Astrocyte of the cerebellum (primary cell): ENCODE measurements around the gene RASAL1.

Experiments
- DNase-seq: peaks from one replicate; pipeline ENCODE4 v3.0.0-alpha.2; 2011; ENCODE audit warnings: low read depth
- H3K4me3 ChIP-seq: 2 replicates; pipeline ENCODE4 v1.5.1; 2011; ENCODE audit warnings: mild to moderate bottlenecking, low read depth, low read length, moderate library complexity
- in situ Hi-C: cut with HindIII; loops from 2 replicates; pipeline ENCODE4 v1.10.0; 2017; ENCODE audit warnings: low sequenced_read_pairs
- TF ChIP-seq, protein P1 (sequence below): IDR thresholded peaks from 2 replicates; pipeline ENCODE4 v1.5.1; 2012; ENCODE audit warnings: low read length, low read depth, moderate library complexity, mild to moderate bottlenecking; ENCODE audit errors: missing control alignments

RASAL1 gene

GRCh38 chr12:113179023-113179422 lies 43.5 kb upstream of the RASAL1 start:
- TF ChIP-seq, protein P1, sequence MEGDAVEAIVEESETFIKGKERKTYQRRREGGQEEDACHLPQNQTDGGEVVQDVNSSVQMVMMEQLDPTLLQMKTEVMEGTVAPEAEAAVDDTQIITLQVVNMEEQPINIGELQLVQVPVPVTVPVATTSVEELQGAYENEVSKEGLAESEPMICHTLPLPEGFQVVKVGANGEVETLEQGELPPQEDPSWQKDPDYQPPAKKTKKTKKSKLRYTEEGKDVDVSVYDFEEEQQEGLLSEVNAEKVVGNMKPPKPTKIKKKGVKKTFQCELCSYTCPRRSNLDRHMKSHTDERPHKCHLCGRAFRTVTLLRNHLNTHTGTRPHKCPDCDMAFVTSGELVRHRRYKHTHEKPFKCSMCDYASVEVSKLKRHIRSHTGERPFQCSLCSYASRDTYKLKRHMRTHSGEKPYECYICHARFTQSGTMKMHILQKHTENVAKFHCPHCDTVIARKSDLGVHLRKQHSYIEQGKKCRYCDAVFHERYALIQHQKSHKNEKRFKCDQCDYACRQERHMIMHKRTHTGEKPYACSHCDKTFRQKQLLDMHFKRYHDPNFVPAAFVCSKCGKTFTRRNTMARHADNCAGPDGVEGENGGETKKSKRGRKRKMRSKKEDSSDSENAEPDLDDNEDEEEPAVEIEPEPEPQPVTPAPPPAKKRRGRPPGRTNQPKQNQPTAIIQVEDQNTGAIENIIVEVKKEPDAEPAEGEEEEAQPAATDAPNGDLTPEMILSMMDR = no peak
- in situ Hi-C loops = no loop called here
- H3K4me3 ChIP-seq = no peak overlapping the region
- DNase-seq = no peak

GRCh38 chr12:113174461-113175384 lies 39.2 kb upstream of the RASAL1 start:
- no peak overlapping the region for H3K4me3 ChIP-seq
- in situ Hi-C loops = loop anchor here (25.0 kb wide), 1 partner anchor 112 kb away; the partner anchor contains the start of gene DTX1
- DNase-seq = no peak
- TF ChIP-seq, protein P1 = peak; percentile 98

GRCh38 chr12:113173081-113173698 lies 37.6 kb upstream of the RASAL1 start:
- no peak overlapping the region for H3K4me3 ChIP-seq
- no peak for DNase-seq
- TF ChIP-seq, protein P1 = no peak
- in situ Hi-C loops = loop anchor here (25.0 kb wide), 1 partner anchor 111 kb away; the partner anchor contains the start of gene DTX1

DNA sequence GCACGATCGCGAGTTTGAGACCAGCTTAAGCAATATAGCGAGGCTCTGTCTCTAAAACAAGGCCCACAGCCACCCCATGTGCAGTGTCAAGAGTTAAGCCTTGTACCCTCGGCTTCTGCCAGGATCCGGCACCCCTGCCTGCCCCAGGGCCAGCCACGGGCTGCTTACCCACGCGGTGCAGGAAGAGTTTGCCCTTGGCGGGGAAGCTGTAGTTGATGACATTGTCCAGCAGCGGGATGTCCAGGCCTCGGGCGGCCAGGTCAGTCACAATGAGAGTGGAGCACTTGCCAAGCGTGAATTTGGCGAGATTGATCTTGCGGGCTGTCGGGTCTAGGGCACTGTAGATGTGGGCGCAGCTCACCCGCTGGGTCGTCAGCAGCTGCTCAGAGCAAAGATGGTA lies 36.6 kb upstream of the RASAL1 start:
- no peak for DNase-seq
- in situ Hi-C loops = loop anchor here (25.0 kb wide), 1 partner anchor 110 kb away; the partner anchor contains the start of gene DTX1
- TF ChIP-seq, protein P1 = no peak
- H3K4me3 ChIP-seq = no peak overlapping the region

- in situ Hi-C loops = loop anchor here (25.0 kb wide), 1 partner anchor 109 kb away; the partner anchor contains the start of gene DTX1
- no peak for DNase-seq
- TF ChIP-seq, protein P1 = no peak
- H3K4me3 ChIP-seq = no peak overlapping the region
Observed at GRCh38 chr12:113171543-113171942, 36.0 kb upstream of the RASAL1 start.

DNA sequence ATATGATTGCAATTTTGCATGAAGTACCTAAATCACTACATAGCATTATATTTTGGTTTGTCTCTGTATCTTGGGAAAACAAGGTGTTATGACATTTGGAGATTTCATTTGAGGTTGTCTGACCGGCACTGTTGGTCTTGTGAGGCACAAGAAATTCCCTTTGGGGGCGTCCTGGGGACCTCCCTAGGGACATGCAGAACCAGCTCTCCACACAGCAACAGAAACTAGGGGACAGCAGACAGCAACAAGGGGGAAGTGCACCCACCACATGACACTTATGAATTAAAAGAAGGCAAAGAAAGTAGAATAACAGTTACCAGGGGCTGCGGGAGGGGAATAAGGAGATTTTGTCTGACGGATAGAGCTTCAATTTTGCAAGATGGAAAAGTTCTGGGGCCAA lies 35.4 kb upstream of the RASAL1 start:
- in situ Hi-C loops = loop anchor here (25.0 kb wide), 1 partner anchor 109 kb away; the partner anchor contains the start of gene DTX1
- no peak overlapping the region for H3K4me3 ChIP-seq
- no peak for DNase-seq
- TF ChIP-seq, protein P1 = no peak
